Lower leg skin (tissue), 3 donors: ENCODE measurements around the gene TMED8.

ENCODE experiments used
- POLR2A ChIP-seq, 2 donors: fragments of 450-650 bp; IDR thresholded peaks; one replicate each; pipeline ENCODE4 v1.6.1; 2016 to 2017; ENCODE audit warnings: antibody characterized with exemption in 2 of 2, mild to moderate bottlenecking in 1 of 2, moderate library complexity in 1 of 2
- TF ChIP-seq, protein P1 (sequence below), 3 donors: fragments of 450-650 bp; IDR thresholded peaks; one replicate each; pipeline ENCODE4 v1.5.1; 2016; ENCODE audit warnings: antibody characterized with exemption in 3 of 3, mild to moderate bottlenecking in 3 of 3, moderate library complexity in 2 of 3

DNA sequence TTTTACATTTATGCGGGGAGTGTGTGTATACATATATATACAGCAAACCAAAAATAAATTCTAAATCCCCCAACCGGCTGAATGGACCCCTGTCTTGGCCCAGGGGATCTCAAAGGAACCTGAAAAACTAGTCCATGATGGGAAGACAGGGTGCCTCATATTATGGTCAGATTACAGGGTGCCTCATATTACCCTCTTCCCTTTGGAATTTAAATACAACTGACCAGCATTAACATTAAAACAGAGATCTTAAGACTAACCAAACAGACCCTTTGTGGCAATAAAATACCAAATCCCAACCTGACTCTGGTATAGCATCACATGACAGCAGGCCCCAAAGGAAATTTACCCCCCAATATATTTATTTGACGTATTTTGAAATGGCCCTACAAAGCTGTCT is 39.0 kb downstream of the TMED8 start:
- TF ChIP-seq, protein P1, sequence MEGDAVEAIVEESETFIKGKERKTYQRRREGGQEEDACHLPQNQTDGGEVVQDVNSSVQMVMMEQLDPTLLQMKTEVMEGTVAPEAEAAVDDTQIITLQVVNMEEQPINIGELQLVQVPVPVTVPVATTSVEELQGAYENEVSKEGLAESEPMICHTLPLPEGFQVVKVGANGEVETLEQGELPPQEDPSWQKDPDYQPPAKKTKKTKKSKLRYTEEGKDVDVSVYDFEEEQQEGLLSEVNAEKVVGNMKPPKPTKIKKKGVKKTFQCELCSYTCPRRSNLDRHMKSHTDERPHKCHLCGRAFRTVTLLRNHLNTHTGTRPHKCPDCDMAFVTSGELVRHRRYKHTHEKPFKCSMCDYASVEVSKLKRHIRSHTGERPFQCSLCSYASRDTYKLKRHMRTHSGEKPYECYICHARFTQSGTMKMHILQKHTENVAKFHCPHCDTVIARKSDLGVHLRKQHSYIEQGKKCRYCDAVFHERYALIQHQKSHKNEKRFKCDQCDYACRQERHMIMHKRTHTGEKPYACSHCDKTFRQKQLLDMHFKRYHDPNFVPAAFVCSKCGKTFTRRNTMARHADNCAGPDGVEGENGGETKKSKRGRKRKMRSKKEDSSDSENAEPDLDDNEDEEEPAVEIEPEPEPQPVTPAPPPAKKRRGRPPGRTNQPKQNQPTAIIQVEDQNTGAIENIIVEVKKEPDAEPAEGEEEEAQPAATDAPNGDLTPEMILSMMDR (IDR thresholded peaks at IDR 0.05), result no peak
- no peak for TF ChIP-seq POLR2A (IDR thresholded peaks at IDR 0.05)
